GM20000 (cell line): ENCODE results near the gene ETNK1.
"Not testable (repeated sequence)": the region's sequence is repeated elsewhere in the genome, so short reads cannot be mapped to it uniquely, and the experiment has no call there.

Experiments
- DNase-seq: peaks from one replicate; pipeline ENCODE4 v3.0.0; 2012; ENCODE audit warnings: low spot score
- TF ChIP-seq, protein P1 (sequence below): IDR thresholded peaks from 2 replicates; pipeline ENCODE4 v1.5.1; 2012; ENCODE audit warnings: mild to moderate bottlenecking, control low read depth; ENCODE audit errors: extremely low read depth, missing control alignments

The ETNK1 gene

DNA sequence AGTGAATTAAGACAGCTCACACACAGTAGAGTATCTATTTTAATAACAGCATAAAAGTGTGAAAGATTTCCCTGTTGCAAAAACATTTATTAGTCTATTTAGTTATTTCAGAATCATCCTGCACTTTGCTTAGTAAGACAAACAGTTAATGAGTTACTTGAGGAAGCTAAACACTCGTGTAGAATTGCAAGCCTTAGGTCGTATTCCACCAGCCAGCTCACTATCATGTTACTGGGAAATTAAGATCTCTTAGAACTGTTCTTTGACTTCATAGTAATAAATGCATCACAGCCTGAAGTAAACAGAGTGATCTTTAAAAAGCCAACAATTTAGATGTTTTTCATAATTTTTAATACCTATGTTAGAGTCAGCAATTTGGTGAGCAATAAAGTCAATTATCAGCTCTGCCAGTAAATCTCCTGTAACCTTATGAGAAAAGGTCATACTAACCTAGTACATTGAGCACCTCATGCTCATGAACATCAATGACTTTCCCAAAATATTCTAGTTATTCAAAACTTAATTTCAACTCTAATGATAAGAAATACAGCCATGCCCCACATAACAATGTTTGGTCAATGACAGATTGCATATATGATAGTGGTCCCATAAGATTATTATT lies 26.7 kb upstream of the ETNK1 start:
- DNase-seq, result no peak
- TF ChIP-seq, protein P1, sequence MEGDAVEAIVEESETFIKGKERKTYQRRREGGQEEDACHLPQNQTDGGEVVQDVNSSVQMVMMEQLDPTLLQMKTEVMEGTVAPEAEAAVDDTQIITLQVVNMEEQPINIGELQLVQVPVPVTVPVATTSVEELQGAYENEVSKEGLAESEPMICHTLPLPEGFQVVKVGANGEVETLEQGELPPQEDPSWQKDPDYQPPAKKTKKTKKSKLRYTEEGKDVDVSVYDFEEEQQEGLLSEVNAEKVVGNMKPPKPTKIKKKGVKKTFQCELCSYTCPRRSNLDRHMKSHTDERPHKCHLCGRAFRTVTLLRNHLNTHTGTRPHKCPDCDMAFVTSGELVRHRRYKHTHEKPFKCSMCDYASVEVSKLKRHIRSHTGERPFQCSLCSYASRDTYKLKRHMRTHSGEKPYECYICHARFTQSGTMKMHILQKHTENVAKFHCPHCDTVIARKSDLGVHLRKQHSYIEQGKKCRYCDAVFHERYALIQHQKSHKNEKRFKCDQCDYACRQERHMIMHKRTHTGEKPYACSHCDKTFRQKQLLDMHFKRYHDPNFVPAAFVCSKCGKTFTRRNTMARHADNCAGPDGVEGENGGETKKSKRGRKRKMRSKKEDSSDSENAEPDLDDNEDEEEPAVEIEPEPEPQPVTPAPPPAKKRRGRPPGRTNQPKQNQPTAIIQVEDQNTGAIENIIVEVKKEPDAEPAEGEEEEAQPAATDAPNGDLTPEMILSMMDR, result no peak

DNA sequence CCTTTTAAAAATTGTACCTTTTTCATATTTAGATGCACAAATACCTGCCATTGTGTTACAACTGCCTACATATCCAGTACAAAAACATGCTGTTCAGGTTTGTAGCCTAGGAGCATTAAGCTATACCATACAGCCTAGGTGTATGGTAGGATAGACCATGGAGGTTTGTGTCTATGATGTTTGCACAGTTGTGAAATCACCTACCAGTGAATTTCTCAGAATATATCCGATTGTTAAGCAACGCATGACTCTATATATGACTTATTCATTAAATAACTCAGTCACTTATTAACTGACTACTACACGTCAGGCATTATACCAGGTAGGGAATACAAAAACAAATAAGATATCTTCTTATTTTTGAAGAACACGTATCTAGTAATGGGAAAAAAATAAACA lies 26.2 kb upstream of the ETNK1 start:
- TF ChIP-seq, protein P1, result no peak
- no peak for DNase-seq

DNA sequence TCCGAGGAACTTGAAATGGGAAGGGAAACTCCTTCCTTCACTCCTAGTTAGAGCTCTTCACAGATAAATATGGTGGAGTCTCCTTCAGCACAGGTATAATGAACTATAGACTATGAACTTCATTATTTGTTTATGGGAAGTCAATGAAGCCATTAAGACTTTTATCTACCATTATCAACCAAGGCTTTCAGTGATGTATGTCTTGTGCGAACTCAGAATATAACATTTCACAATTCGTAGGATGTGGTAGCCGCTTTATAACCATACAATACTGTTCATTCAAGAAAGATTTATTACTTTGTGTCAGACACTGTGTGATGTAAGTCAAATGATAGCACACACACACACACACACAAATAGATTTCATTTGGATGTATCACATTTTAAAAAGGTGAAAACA lies 24.8 kb upstream of the ETNK1 start:
- TF ChIP-seq, protein P1, result no peak
- DNase-seq, result no peak

DNA sequence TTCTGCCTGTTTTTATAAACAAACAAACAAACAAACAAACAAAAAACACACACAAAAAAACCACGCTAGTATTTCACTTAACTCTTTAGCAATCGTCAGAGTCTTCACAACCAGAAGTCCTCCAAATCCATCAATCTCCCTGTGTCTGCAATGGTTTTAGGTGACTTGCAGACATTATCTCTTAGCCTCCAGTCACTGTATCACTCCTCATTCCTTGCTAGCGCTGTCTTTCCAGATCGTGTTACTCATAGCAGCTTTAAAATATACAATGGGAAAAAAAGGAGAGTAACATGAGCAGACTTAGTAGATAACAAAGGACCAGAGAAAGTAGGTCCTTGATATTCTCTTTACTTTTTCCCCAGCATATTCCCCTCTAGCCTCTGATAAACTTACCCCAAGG lies 15.5 kb upstream of the ETNK1 start:
- no peak for DNase-seq
- TF ChIP-seq, protein P1, result no peak

DNA sequence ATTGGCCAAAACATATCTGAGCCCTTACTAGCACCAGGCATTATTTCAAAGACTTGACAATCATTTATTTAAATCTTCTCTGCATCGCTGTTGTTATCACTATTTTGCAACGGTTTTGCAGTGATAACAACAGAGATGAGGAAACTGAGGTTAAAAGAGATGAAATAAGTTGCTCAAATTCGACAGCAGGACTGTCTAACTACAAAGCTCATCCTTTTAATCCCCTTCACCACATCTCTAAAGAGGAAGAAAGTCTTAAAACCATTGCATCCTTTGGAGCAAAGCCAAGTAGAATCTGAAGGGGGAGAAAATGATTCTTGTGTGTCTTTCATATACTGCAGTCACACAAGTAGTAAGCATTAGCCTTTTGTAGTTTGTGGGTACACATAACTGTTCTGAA lies 14.8 kb upstream of the ETNK1 start:
- TF ChIP-seq, protein P1, result no peak
- no peak for DNase-seq

DNA sequence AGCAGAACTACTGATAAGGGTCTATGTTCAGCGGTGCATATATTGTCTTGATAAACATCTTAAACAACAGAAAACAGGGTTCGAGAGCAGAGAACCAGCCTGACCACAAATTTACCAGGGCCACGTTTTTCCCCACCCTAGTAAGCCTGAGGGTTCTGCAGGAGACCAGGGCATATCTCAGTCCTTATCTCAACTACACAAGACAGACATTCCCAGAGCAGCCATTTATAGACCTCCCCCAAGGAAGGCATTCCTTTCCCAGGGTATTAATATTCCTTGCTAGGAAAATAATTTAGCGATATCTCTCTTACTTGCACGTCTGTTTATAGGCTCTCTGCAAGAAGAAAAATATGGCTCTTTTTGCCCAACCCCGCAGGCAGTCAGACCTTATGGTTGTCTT lies 12.1 kb upstream of the ETNK1 start:
- not testable (repeated sequence) for DNase-seq

DNA sequence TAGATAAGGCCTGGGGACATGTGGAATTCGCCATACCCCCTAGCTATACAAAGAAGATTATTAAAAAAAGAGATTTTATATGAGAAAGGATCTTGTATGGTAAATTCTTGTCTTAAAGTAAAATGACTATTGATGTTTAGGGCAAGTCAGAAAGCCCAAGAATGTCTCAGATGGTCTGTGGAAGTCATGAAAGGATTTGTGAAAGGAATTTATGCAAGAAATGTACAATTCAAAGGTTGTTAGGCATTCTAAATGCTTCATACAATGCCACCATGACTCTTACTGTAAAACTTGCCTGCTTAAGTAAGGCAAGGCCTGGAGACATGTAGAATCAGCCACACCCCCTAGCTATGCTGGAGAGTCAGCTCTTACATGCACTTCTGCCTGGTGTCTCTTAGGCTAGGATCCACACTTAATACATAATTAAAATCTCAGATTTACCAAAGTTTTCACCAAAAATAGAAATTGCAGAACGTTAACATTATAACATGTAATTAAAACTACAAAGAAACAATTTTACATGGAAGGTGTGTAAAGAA lies 8.9 kb upstream of the ETNK1 start:
- TF ChIP-seq, protein P1, result no peak
- no peak for DNase-seq

DNA sequence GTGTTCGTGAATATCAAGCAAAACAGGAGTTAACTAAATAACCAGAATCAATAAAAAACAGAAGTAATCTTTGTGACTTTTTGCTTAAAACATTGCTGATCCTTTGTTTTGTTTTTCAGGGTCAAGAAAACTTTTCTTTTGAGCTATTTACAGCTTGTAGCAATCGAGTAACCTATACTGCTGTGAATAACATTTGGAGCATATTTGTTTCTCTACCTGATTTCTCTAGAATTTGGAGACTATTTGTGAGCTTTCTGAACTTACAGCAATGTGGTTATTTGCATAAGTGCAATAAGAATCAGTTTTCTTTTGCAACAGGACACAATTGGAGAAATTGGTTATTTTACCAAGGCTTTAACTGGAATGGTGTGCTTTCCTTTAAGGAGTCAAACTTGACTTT lies 7.3 kb upstream of the ETNK1 start:
- no peak for DNase-seq
- TF ChIP-seq, protein P1, result no peak
